Activated naive CD8-positive, alpha-beta T cell treated with anti-CD3 and anti-CD28 coated beads, Interleukin-2, amount 10 ng/mL, durations not matched to agents 7 days and 5 days (primary cell): ENCODE results near the gene SAFB. TPM values are rescaled to one million over a fixed set of nuclear protein-coding genes. Genes with fewer than 3 reads are reported as not detected.
A peak's percentile ranks its signal among the peaks of the same experiment; 100 is the strongest.

Experiments
- ATAC-seq: fragments of 150-1000 bp; cut with Tn5 transposase; one replicate; pipeline ENCODE4 v1.10.0; 2021; ENCODE audit warnings: low read depth, moderate library complexity
- POLR2A ChIA-PET: fragments of 350-600 bp; sonication (Branson Sonifier 250); formaldehyde crosslinking; loops from one replicate; lab custom pipeline; 2021; ENCODE audit warnings: antibody characterized with exemption; lab: Charles Lee
- DNase-seq: peaks from one replicate; pipeline ENCODE4 v3.0.0; 2021
- H3K27ac Mint-ChIP-seq: one replicate; pipeline ENCODE4 v1.8.0; 2022; ENCODE audit warnings: mild to moderate bottlenecking, mixed read lengths
- H3K27me3 Mint-ChIP-seq: one replicate; pipeline ENCODE4 v1.8.0; 2022; ENCODE audit warnings: mild to moderate bottlenecking, moderate library complexity, mixed read lengths
- H3K36me3 Mint-ChIP-seq: one replicate; pipeline ENCODE4 v1.8.0; 2021; ENCODE audit warnings: mild to moderate bottlenecking, mixed read lengths
- H3K4me1 Mint-ChIP-seq: one replicate; pipeline ENCODE4 v1.8.0; 2021; ENCODE audit warnings: mixed read lengths
- H3K4me3 Mint-ChIP-seq: one replicate; pipeline ENCODE4 v1.8.0; 2022; ENCODE audit warnings: mild to moderate bottlenecking, moderate library complexity, mixed read lengths
- H3K9me3 Mint-ChIP-seq: one replicate; pipeline ENCODE4 v1.8.0; 2021; ENCODE audit warnings: mixed read lengths
- total RNA-seq, 2 experiments: library from RNA; stranded (reverse); gene quantifications; one replicate each; pipeline ENCODE4 v1.2.3, GENCODE V29; 2021

Gene SAFB
- total RNA-seq, 2 experiments from 2014 or later: 144 to 147 TPM

DNA sequence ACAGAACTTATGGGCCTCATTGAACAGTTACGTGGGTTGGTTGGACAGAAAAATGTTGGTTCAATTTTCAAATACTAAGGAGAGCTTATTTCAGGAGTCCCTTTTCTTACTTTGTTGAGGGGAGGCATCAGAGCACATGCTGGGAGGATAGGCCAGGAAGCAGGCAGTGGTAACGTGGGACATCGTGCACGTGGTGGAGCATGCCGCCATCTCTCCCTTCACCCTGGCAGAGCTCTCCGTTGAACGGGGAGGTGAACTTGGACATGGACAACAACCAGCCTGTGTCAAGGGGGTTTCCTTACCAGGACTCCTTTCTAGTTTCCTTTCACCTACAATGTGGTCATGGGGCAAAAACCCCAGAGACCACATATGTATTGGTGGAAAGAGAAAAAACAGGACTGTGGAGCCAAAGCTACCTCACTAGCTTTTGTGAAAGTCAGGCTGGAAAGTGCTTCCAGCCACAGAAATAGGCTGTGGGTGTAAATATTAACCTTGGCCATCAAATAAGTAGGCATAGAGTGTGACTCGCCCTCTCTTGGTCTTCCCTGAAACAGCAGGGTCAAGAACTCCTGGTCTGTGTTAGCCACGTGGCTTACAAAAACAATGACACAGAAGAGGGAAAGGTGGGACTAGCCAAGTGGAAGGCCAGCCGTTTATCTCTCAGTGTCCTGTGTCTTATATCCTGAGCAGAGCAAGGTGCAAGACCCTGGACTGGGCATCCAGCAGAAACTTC, 43.1 kb downstream of the SAFB start:
- no peak for DNase-seq

DNA sequence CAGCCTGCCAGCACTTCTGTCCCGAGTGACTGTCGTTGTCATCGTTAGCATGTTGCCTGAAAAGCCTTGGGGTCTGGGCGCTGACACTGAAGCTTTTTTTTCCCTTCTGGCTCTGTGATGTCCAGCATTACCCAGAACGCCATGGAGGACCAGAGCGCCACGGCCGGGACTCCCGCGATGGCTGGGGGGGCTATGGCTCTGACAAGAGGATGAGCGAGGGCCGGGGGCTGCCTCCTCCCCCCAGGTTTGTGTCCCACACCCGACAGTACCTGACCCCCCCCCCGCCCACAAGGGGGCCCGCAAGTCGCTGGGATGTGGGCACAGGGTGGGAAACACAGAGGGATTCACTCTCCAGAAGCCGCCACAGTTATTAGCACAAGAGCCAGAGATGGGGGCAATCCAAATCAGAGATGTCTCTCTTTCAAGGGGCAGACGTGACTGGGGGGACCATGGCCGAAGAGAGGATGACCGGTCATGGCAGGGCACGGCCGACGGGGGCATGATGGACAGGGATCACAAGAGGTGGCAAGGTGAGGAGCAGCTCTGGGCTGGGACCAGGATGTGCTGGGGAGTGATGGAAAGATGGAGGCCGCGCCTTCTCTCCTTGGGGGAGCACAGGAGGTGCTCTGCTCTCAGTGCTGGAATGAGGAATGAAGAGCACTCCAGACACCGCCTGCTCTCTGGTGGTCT, 44.2 kb downstream of the SAFB start:
- no peak for ATAC-seq
- H3K27ac Mint-ChIP-seq: no peak overlapping the region
- H3K27me3 Mint-ChIP-seq: no peaks in the 10 kb centered on the region
- peaks cover 11% of the 10 kb centered on the region for H3K4me1 Mint-ChIP-seq
- H3K36me3 Mint-ChIP-seq: peaks cover 18% of the 10 kb centered on the region
- H3K9me3 Mint-ChIP-seq: no peaks in the 10 kb centered on the region
- POLR2A ChIA-PET: no interaction called here
- no peak for DNase-seq
- no peak overlapping the region for H3K4me3 Mint-ChIP-seq

More for the DNA sequence above, 43.1 kb downstream of the SAFB start:
- H3K9me3 Mint-ChIP-seq: no peaks in the 10 kb centered on the region
- no peak for ATAC-seq
- no peaks in the 10 kb centered on the region for H3K27me3 Mint-ChIP-seq
- POLR2A ChIA-PET: no interaction called here
- H3K4me1 Mint-ChIP-seq: peaks cover 11% of the 10 kb centered on the region
- peak overlapping the region; percentile 61 for H3K27ac Mint-ChIP-seq
- no peak overlapping the region for H3K4me3 Mint-ChIP-seq
- peaks cover 21% of the 10 kb centered on the region for H3K36me3 Mint-ChIP-seq

DNA sequence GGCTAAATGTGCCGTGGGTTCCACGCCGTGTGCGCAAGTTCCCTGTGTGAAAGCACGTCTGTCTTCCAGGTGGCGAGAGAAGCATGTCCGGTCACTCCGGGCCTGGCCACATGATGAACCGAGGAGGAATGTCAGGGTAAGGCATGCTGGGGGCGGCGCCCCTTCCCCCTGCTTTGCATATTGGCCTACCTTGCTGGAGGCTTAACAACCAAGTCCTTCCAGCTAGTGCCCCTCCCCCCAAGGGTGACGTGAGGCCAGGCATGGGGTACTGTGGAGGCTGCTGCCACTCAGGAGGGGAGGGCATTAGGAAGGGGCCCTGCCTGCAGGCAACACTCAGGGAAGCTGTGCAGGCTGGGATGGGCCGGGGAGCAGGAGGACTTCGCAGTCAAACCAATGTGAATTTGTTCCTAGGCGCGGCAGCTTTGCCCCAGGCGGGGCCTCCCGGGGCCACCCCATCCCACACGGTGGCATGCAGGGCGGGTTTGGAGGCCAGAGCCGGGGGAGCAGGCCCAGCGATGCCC, 44.9 kb downstream of the SAFB start:
- Mint-ChIP-seq H3K4me1 (peaks cover 11% of the 10 kb centered on the region), H3K4me3 (no peak overlapping the region), H3K9me3 (no peaks in the 10 kb centered on the region), H3K36me3 (peaks cover 18% of the 10 kb centered on the region), H3K27me3 (no peaks in the 10 kb centered on the region), H3K27ac (no peak overlapping the region)
- POLR2A ChIA-PET: no interaction called here
- DNase-seq (no peak), ATAC-seq (no peak)

DNA sequence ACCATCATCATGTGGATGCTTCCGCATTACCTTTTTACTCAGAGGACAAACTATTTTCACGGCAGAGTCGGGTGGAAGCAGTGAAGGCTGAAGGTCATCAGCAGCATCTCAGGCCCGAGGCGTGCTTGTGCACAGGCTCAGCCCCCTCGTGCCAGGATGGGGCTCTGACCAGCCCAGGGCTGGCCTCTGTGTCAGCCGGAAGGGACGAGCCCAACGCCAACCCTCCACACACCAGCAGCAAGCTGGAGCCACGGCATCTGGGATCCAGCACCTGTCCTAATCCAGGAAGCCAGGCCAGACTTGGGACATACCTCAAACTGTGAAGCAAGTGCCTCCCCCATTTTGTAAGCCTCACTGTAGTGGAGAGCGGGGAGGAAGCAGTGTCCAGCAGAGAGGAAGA, 46.3 kb downstream of the SAFB start:
- H3K4me3 Mint-ChIP-seq: no peak overlapping the region
- peaks cover 11% of the 10 kb centered on the region for H3K4me1 Mint-ChIP-seq
- POLR2A ChIA-PET: no interaction called here
- no peaks in the 10 kb centered on the region for H3K27me3 Mint-ChIP-seq
- ATAC-seq: no peak
- peaks cover 22% of the 10 kb centered on the region for H3K36me3 Mint-ChIP-seq
- H3K9me3 Mint-ChIP-seq: peaks cover 1% of the 10 kb centered on the region
- no peak for DNase-seq
- H3K27ac Mint-ChIP-seq: no peak overlapping the region

DNA sequence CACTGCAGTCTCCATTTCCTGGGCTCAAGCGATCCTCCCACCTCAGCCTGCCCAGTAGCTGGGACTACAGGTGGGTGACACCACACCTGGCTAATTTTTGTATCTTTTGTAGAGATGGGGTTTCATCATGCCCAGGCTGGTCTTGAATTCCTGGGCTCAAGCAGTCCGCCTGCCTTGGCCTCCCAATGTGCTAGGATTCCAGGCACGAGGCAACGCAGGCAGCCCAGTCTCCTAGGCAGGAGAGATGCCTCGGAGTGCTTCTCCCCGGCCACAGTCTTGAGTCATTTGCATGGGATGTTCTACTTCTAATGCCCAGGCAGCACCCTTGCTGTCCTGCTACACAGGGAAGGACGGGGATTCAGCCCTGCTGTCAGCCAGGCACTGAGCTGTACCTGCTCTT, 48.7 kb downstream of the SAFB start:
- Mint-ChIP-seq H3K4me1 (peaks cover 3% of the 10 kb centered on the region), H3K9me3 (peaks cover 1% of the 10 kb centered on the region), H3K4me3 (no peak overlapping the region), H3K36me3 (peaks cover 17% of the 10 kb centered on the region), H3K27me3 (no peaks in the 10 kb centered on the region), H3K27ac (no peak overlapping the region)
- no peak for DNase-seq
- POLR2A ChIA-PET: no interaction called here
- no peak for ATAC-seq

DNA sequence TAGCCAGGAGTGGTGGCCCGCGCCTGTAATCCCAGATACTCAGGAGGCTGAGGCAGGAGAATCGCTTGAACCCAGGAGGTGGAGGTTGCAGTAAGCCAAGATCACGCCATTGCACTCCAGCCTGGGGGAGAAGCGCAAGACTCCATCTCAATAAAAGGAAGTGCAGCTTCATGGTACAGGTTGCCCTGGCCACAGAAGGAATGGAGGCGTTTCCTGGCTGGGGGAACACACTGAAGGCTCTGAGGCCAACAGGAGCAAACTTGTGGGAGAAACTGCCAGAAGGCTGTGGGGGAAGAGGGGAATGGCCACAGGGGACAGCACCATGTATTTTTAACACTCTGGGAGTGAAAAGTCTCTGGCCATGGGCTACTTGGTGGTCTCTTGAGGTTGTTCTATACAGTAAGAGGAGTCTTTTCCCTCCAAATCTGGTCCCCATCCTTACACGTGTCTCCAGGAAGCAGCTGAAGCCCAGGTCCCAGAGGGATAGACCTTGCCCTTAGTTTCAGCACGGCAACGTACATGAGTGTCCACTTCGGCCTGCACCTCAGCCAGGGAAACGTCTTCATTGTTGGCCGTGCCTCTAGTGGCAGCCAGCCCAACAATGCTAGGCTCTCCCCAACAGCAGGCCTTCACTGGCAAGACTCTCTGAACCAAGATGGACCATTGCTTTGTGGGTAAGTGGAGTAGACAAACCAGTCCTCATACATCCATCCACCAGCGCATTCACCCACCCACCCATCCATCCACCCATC, 50.0 kb downstream of the SAFB start:
- no peak overlapping the region for H3K4me3 Mint-ChIP-seq
- H3K4me1 Mint-ChIP-seq: peaks cover 3% of the 10 kb centered on the region
- H3K36me3 Mint-ChIP-seq: peaks cover 13% of the 10 kb centered on the region
- ATAC-seq: no peak
- H3K27ac Mint-ChIP-seq: no peak overlapping the region
- POLR2A ChIA-PET: no interaction called here
- peaks cover 1% of the 10 kb centered on the region for H3K9me3 Mint-ChIP-seq
- no peaks in the 10 kb centered on the region for H3K27me3 Mint-ChIP-seq
- DNase-seq: no peak

DNA sequence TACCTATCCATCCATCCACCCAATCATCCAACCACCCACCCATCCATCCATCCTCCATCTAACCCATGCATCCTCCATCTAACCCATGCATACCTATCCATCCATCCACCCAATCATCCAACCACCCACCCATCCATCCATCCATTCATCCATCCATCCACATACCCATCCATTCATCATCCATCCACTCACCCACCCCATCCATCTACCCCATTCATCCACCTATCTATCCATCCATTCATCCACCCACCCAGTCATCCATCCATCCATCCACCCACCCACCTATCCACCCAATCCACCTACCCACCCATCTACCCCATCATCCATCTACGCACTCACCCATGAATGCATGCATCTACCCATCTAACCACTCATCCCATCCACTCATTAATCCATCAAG, 50.9 kb downstream of the SAFB start:
- Mint-ChIP-seq H3K27ac (no peak overlapping the region), H3K36me3 (peaks cover 13% of the 10 kb centered on the region), H3K4me1 (peaks cover 3% of the 10 kb centered on the region), H3K9me3 (peaks cover 1% of the 10 kb centered on the region), H3K4me3 (no peak overlapping the region), H3K27me3 (no peaks in the 10 kb centered on the region)
- ATAC-seq (no peak), DNase-seq (no peak)
- POLR2A ChIA-PET: no interaction called here

DNA sequence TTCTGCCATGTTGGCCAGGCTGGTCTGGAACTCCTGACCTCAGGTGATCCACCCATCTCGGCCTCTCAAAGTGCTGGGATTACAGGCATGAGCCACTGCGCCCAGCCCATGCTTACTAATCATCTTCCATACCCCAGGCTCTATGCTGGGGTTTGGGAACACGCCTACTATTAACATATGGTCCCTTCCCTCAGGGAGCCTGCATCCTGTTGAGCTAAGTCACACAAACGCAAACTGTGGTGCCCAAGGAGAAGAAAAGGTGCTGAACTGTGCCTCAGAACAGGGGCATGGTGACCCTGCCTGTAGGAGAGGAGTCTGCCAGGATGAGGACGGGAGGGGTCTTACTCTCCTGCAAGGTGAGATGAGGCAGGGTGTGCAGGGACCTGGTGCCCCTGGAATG, 51.8 kb downstream of the SAFB start:
- POLR2A ChIA-PET: no interaction called here
- no peak overlapping the region for H3K27ac Mint-ChIP-seq
- H3K4me3 Mint-ChIP-seq: no peak overlapping the region

DNA sequence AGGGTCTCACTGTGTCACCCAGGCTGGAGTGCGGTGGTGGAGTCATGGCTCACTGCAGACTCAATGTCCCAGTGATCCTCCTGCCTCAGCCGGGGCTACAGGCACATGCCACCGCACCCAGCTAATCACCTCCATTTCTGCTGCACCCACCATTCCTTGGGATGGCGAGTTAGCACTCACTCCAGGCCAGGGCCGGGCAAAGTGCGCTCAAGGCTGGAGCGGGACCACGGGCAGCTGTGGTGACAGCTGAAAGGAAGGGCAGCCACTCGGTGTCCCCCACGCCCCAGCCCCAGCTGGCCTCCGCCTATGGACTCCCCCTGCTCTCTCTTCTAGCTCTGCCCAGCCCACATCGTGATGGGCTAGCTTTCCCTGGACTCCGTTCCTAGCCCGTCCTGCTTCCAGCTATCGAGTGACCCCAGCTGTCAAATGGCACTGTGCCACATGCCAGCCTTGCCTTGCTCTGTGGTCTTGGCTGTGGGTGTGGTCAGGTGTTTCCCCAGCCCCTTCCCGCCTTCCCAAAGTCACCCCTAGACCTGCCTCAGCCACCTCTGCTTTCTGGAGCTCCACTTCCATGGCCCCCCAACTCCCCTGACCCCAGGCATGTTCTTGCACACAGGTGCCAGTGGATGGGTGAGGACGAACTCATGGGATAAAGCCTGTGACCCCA, 53.4 kb downstream of the SAFB start:
- peaks cover 9% of the 10 kb centered on the region for H3K4me1 Mint-ChIP-seq
- H3K27me3 Mint-ChIP-seq: no peaks in the 10 kb centered on the region
- POLR2A ChIA-PET: interaction anchor here (1.1 to 1.3 kb wide), 3 partner anchors 10 to 54 kb away, joined by 3 to 5 read pairs (median 4); partner anchors contain the start of genes SAFB and SAFB2
- peaks cover 8% of the 10 kb centered on the region for H3K36me3 Mint-ChIP-seq
- H3K27ac Mint-ChIP-seq: peak overlapping the region; percentile 73
- no peak for ATAC-seq
- H3K4me3 Mint-ChIP-seq: no peak overlapping the region
- no peak for DNase-seq
- peaks cover 1% of the 10 kb centered on the region for H3K9me3 Mint-ChIP-seq

More for the DNA sequence above, 51.8 kb downstream of the SAFB start:
- H3K36me3 Mint-ChIP-seq: peaks cover 8% of the 10 kb centered on the region
- H3K9me3 Mint-ChIP-seq: peaks cover 1% of the 10 kb centered on the region
- peaks cover 6% of the 10 kb centered on the region for H3K4me1 Mint-ChIP-seq
- no peaks in the 10 kb centered on the region for H3K27me3 Mint-ChIP-seq
- DNase-seq (no peak), ATAC-seq (no peak)

DNA sequence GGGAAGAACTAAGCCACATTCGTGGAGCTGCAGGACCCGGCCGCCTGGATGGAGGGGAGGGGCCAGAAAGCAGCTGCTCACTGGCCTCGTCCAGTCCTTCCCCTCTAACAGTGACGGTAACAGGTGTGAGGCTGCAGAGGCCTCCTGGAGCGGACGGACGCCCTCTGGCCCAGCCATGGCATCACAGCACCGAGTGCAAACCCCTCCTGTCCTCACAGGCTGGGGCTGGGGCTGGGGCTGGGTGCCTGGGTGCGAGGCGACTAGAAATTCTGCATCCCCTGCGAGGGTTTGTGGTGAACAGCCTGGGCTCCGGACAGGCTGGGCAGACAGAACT, 53.9 kb downstream of the SAFB start:
- H3K9me3 Mint-ChIP-seq: peaks cover 1% of the 10 kb centered on the region
- POLR2A ChIA-PET: interaction anchor here (1.1 to 1.3 kb wide), 3 partner anchors 10 to 54 kb away, joined by 3 to 5 read pairs (median 4); partner anchors contain the start of genes SAFB and SAFB2
- no peaks in the 10 kb centered on the region for H3K27me3 Mint-ChIP-seq
- ATAC-seq: no peak
- H3K4me1 Mint-ChIP-seq: peaks cover 13% of the 10 kb centered on the region
- H3K4me3 Mint-ChIP-seq: no peak overlapping the region
- peaks cover 8% of the 10 kb centered on the region for H3K36me3 Mint-ChIP-seq
- H3K27ac Mint-ChIP-seq: no peak overlapping the region
- DNase-seq: no peak

DNA sequence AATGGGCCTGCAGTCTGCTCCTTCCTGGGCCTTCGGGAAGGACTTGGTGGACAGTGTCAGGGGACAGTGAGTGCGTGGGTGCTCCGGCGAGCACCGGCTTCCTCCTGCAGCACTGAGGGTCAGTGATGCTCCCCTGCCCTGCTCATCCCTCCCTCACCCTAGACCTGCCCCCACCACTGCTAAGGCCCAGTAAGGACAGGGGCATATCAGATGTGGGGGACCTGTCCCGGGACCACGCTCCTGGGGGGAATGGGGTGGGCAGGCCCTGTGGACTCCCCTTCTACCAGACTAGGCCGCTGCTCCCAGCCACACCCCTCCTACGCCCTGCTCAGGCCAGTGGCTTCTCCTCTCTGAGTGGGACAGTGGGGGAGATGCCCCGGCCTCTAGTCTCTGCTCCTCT, 54.3 kb downstream of the SAFB start:
- POLR2A ChIA-PET: interaction anchor here (1.1 to 1.3 kb wide), 3 partner anchors 9 to 55 kb away, joined by 3 to 5 read pairs (median 4); partner anchors contain the start of genes SAFB and SAFB2
- Mint-ChIP-seq H3K4me3 (no peak overlapping the region), H3K27ac (no peak overlapping the region), H3K36me3 (peaks cover 8% of the 10 kb centered on the region), H3K9me3 (peaks cover 1% of the 10 kb centered on the region), H3K4me1 (peaks cover 13% of the 10 kb centered on the region), H3K27me3 (peaks cover 2% of the 10 kb centered on the region)
- no peak for DNase-seq
- ATAC-seq: no peak

DNA sequence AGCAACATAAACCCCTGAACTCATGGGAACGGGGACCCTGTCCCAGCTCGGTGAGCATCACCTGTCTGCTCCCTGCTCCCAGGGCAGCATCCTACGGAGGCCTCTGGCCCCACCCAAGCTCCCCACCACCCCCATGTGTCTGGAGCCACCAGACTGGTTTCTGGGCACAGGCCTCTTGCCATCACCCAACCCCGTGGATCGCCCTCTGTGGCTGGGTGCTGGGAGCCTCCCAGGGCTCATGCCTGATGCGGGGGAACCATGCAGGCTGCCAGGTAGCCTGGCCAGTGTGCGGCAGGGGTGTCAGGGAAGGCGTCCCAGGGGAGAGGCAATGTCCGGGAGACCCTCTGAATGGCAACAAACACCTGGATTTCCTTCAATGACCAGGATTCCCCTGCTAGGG, 54.7 kb downstream of the SAFB start:
- Mint-ChIP-seq H3K27me3 (peaks cover 5% of the 10 kb centered on the region), H3K4me3 (no peak overlapping the region), H3K4me1 (peaks cover 13% of the 10 kb centered on the region), H3K27ac (no peak overlapping the region), H3K9me3 (peaks cover 1% of the 10 kb centered on the region), H3K36me3 (peaks cover 8% of the 10 kb centered on the region)
- DNase-seq: no peak
- no peak for ATAC-seq
- POLR2A ChIA-PET: interaction anchor here (1.2 kb wide), 1 partner anchor 55 kb away, joined by 3 read pairs; the partner anchor contains the start of genes SAFB and SAFB2
